T-helper 17 cell (primary cell): ENCODE results near the gene GRM4. TPM values are rescaled to one million over a fixed set of nuclear protein-coding genes. Genes with fewer than 3 reads are reported as not detected.

Experiments
- ATAC-seq: fragments of 150-1000 bp; cut with Tn5 transposase; 2 replicates; pipeline ENCODE4 v1.10.0; 2021; ENCODE audit warnings: mild to moderate bottlenecking, moderate library complexity
- DNase-seq, 3 donors: peaks; one replicate each; pipeline versions ENCODE4 v3.0.0 to v3.0.0-alpha.2; 2020 to 2021
- H3K9me3 ChIP-seq: one replicate; pipeline ENCODE4 v1.7.0; 2013; ENCODE audit warnings: low read length, mild to moderate bottlenecking; ENCODE audit not compliant: control insufficient read depth, poor library complexity, severe bottlenecking
- H3K27ac Mint-ChIP-seq: one replicate; pipeline ENCODE4 v1.8.0; 2022; ENCODE audit warnings: mild to moderate bottlenecking, moderate library complexity, mixed read lengths
- H3K27me3 Mint-ChIP-seq: one replicate; pipeline ENCODE4 v1.8.0; 2022; ENCODE audit warnings: mixed read lengths
- H3K36me3 Mint-ChIP-seq: one replicate; pipeline ENCODE4 v1.8.0; 2022; ENCODE audit warnings: low read depth, mixed read lengths
- H3K4me1 Mint-ChIP-seq: one replicate; pipeline ENCODE4 v1.8.0; 2022; ENCODE audit warnings: mild to moderate bottlenecking, mixed read lengths
- H3K4me3 Mint-ChIP-seq: one replicate; pipeline ENCODE4 v1.8.0; 2022; ENCODE audit warnings: mild to moderate bottlenecking, moderate library complexity, mixed read lengths
- total RNA-seq, 4 donors: library from RNA in 2 of 4; stranded (reverse) in 2 of 4; gene quantifications; one replicate each; pipeline ENCODE4 v1.2.3 and lab custom pipeline; 2022 to 2026

GRM4 gene
- total RNA-seq, 2 donors from 2014 or later = not detected

DNA sequence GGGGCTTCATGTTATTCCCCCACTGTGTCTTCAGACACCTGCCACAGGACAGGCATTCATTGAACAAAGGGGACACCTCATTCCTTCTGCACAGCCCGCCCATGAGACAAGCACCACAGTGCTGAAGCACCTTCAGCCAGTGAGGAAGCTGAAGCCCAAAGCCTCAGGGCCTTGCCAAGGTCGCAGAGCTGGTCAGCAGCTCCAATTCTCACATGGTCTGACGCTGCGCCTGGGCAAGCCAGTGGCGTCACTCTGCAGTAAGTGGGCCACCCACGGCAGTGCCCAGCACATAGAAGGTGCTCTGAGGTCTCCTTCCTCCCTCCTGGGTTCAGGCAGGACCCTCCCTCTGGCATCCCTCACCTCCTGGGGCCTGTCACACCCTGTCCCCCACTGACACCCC lies 43.2 kb downstream of the GRM4 start:
- H3K4me1 Mint-ChIP-seq = no peaks in the 10 kb centered on the region
- no peak for DNase-seq
- no peak for ATAC-seq
- H3K27ac Mint-ChIP-seq = no peak overlapping the region
- no peak overlapping the region for H3K4me3 Mint-ChIP-seq
- peaks cover 50% of the 10 kb centered on the region for H3K27me3 Mint-ChIP-seq
- no peaks in the 10 kb centered on the region for H3K9me3 ChIP-seq
- peaks cover 5% of the 10 kb centered on the region for H3K36me3 Mint-ChIP-seq

DNA sequence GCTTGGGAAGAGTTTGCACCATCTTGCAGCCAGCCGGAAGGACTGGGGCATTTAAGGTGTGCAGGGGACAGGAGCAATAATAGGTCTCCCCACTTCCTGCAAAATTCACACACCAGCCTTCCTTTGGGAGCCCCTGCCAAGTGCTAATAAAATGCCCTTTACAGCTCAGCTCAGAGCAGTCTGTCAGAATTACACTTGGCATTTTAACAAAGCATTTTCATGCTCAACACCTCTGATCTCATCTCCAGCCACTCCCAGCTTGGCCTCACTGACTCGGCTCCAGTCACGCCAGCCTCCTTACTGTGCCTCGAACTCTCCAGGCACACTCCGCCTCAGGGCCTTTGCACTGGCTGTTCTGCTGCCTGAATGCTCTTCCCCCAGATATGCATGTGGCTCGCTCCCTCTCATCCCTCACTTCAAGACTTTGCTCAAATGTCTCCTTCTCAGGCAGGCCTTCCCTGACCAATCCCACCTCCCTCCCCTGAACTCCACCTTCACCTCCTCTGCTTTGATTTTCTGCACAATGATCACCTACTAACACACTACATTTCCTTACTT lies 43.7 kb downstream of the GRM4 start:
- ATAC-seq = no peak
- Mint-ChIP-seq H3K27ac (no peak overlapping the region), H3K4me1 (no peaks in the 10 kb centered on the region), H3K36me3 (peaks cover 5% of the 10 kb centered on the region), H3K4me3 (no peak overlapping the region), H3K27me3 (peaks cover 50% of the 10 kb centered on the region)
- no peaks in the 10 kb centered on the region for H3K9me3 ChIP-seq
- DNase-seq = no peak

DNA sequence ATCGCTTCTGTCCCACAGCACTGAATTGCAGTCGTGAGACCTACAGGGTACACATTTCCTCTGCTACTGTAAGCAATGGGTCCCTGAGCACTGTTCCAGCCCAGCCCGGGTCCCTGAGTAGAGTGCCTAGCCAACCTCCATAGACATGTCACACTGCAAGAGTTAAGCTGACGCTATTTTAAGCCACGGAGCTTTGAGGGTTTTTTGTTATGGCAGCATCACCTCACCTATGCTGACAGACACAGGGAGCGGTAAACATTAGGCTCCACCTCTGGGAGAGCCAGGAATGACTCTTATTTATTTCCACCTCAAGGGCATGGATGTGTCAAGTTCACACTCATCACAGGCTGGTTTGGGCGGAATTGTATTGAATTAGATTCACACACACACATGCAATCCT lies 45.1 kb downstream of the GRM4 start:
- Mint-ChIP-seq H3K36me3 (peaks cover 12% of the 10 kb centered on the region), H3K4me1 (peaks cover 2% of the 10 kb centered on the region), H3K27ac (no peak overlapping the region), H3K27me3 (peaks cover 61% of the 10 kb centered on the region), H3K4me3 (no peak overlapping the region)
- no peak for ATAC-seq
- no peaks in the 10 kb centered on the region for H3K9me3 ChIP-seq
- DNase-seq = no peak

DNA sequence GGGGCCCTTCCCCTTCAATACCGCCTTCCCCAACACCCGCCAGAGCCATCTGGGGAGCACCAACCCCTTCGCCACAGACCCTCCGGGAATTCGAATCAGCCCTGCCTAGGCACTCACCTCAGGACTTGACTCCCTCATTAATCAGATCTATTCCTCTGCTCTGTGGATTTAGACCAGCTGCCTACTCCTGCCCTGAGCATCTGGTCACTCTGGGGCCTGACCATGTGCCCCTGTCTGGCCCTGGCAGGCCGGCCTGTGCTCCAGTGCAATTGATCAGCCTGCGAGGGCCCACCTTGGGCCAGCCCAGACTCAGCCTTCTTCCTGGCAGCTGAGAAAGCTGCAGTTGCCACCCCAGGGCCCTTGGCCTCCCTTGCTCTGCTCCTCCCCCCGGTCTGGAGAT lies 46.0 kb downstream of the GRM4 start:
- peaks cover 65% of the 10 kb centered on the region for H3K27me3 Mint-ChIP-seq
- H3K9me3 ChIP-seq = no peaks in the 10 kb centered on the region
- ATAC-seq = no peak
- peaks cover 12% of the 10 kb centered on the region for H3K36me3 Mint-ChIP-seq
- no peak overlapping the region for H3K27ac Mint-ChIP-seq
- H3K4me1 Mint-ChIP-seq = peaks cover 2% of the 10 kb centered on the region
- H3K4me3 Mint-ChIP-seq = no peak overlapping the region
- no peak for DNase-seq

DNA sequence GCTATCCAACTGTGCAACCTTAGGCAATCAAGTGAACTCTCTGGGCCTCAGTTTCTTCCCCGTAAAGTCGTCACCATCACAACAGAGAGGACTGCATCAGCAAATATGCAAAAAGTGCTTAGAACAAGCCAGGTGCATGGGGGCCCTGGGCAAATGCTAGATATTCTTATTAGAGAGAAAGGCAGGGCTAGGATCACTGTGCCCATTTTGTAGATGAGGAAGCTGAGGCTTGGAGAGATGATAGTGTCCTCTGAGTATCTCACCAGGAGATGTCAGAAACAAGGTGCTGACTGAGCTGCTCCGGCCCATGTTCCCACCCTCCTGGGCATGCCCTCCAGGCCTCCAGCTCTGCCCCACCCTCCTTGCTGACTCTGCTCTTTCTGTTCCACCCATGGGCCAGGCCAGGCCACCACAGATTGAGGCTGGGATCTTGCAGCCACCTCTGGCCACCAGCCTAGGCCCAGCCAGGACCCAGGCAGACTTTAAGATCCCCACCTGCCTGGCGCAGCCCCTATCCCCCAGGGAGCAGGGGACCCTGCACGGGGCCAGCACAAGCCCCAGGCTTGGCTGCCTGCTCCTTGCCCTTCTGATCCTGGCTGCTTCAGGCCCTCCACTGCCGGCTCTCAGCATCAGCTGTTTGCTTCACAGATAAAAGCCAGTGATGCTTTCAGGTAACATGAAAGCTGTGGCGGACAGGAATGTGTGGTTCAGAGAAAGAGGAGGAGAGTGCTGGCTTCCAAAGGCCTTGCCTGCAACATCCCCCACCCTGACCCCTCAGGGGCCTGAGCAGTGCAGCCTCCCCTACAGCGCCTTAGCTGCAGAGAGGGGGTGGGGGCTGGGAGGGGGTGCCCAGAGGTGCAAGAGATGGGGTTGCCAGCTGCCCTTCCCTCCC lies 47.6 kb downstream of the GRM4 start:
- Mint-ChIP-seq H3K27me3 (peaks cover 72% of the 10 kb centered on the region), H3K4me3 (no peak overlapping the region), H3K4me1 (peaks cover 2% of the 10 kb centered on the region), H3K36me3 (peaks cover 12% of the 10 kb centered on the region), H3K27ac (no peak overlapping the region)
- DNase-seq (no peak), ATAC-seq (no peak)
- H3K9me3 ChIP-seq = no peaks in the 10 kb centered on the region

DNA sequence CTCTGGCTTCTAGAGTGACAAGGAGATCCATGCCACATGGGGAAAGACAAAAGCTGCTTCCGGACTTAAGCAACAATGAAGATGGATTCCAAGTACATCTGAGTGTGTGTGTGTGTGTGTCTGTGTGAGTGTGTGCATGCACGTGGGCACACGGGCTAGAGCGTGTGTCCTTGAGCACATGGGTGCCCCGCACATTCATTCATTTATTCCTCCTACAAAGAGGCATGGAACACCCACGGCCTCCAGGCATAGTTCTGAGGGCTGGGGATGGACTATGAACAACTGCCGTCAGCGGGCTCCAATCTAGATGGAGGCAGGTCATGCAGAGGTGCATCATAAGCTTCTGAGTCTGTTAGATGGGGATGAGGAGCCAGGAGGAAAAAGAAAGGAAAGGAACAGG lies 49.1 kb downstream of the GRM4 start:
- Mint-ChIP-seq H3K36me3 (peaks cover 12% of the 10 kb centered on the region), H3K4me1 (peaks cover 2% of the 10 kb centered on the region), H3K4me3 (no peak overlapping the region), H3K27ac (no peak overlapping the region), H3K27me3 (peaks cover 63% of the 10 kb centered on the region)
- no peaks in the 10 kb centered on the region for H3K9me3 ChIP-seq
- DNase-seq = no peak
- no peak for ATAC-seq

DNA sequence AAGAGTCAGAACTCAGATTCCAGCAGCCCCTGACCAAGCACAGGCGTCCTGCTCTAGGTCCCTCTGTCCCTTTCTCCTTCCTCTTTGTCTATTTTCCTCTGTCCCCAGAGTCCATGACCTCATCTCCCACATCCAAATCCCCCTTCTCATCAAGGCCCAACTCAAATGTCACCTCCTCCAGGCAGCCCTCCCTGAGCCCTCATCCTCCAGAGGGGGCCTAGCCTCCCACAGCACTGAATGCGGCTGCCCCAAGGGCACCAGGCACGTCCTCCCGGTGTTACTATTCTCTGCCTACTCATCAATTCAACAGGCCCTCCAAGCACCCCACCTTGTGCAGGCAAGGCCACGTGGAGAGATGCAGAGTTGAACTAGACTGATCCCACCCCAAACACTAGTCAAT lies 49.7 kb downstream of the GRM4 start:
- ATAC-seq = no peak
- no peak for DNase-seq

DNA sequence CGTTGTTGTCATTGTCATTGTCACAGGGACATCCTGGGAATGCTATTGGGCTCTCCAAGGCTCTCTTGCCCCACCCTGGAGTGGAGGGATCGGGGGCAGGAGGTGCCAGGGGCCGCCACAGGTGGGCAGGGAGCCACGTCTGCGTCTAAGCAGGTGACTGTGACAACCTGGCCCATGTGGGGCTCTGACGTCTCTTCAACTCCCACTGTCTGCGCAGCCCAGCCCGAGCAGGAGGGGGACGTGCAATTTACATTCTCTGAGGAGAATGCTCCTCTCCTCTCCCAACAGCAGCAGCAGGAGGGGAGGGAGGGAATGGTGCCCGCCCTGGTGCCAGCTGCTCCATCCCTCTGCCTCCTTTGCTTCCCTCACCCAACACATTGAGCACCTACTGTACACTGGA lies 50.1 kb downstream of the GRM4 start:
- H3K4me1 Mint-ChIP-seq = peaks cover 2% of the 10 kb centered on the region
- DNase-seq = no peak
- no peak overlapping the region for H3K4me3 Mint-ChIP-seq
- no peak for ATAC-seq
- no peak overlapping the region for H3K27ac Mint-ChIP-seq
- no peaks in the 10 kb centered on the region for H3K9me3 ChIP-seq
- peaks cover 57% of the 10 kb centered on the region for H3K27me3 Mint-ChIP-seq
- H3K36me3 Mint-ChIP-seq = peaks cover 12% of the 10 kb centered on the region

More for the DNA sequence above, 49.7 kb downstream of the GRM4 start:
- Mint-ChIP-seq H3K4me3 (no peak overlapping the region), H3K27ac (peak overlapping the region; percentile 53), H3K27me3 (peaks cover 60% of the 10 kb centered on the region), H3K36me3 (peaks cover 12% of the 10 kb centered on the region), H3K4me1 (peaks cover 2% of the 10 kb centered on the region)
- H3K9me3 ChIP-seq = no peaks in the 10 kb centered on the region

DNA sequence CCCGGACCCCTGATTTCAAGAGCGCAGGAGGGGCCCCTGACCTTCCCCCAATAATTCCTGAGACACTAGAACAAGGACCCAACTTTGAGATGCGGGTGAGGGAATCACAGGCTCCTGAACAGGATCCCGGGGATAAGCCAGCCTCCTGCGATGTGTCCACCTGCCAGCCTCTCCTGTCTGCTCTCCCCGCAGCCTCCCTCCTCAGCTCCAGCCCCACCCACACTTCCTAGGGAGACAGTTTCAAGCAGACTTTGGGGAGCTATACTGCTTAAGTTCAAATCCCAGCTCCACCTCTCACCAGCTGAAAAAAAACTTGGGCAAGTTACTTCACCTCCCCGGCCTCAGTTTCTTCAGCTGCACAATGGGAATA lies 50.8 kb downstream of the GRM4 start:
- H3K27me3 Mint-ChIP-seq = peaks cover 51% of the 10 kb centered on the region
- H3K4me3 Mint-ChIP-seq = no peak overlapping the region
- DNase-seq (no peak), ATAC-seq (no peak)
- no peak overlapping the region for H3K27ac Mint-ChIP-seq
- no peaks in the 10 kb centered on the region for H3K9me3 ChIP-seq
- H3K4me1 Mint-ChIP-seq = peaks cover 2% of the 10 kb centered on the region
- H3K36me3 Mint-ChIP-seq = peaks cover 9% of the 10 kb centered on the region

DNA sequence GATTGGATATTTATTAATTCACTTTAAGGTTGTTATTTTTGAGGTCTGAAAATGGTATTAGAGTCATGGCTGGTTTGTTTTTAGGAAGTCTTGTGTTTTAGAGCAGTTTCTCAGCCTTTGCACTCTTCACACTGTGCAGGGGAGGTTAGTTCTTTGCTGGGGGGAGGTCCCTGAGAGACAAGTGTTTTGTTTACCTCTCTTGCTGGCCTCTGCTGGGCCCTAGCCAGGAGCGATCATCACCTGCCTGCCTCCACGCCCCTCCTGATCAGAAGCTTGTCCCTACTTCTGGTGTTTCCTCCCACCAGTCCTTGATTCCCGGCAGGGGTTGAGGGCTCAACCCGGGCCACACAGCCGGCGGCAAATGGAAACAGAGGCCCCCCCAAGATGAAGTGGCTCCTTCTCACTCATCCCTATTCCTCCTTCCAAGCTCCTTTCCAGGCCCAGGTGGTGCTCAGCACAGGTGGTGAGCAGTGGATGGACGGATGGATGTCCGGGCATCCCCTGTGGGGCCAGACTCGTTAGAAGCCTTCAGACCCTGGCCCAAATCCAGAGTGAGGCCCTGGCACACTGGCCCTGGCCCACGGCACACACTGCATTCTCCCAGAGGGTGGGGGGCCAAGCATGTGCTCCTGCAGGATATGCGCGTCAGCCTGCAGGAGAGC lies 51.3 kb downstream of the GRM4 start:
- Mint-ChIP-seq H3K27me3 (peaks cover 46% of the 10 kb centered on the region), H3K4me1 (peaks cover 2% of the 10 kb centered on the region), H3K27ac (no peak overlapping the region), H3K4me3 (no peak overlapping the region), H3K36me3 (peaks cover 9% of the 10 kb centered on the region)
- H3K9me3 ChIP-seq = no peaks in the 10 kb centered on the region
- no peak for ATAC-seq
- DNase-seq = no peak

DNA sequence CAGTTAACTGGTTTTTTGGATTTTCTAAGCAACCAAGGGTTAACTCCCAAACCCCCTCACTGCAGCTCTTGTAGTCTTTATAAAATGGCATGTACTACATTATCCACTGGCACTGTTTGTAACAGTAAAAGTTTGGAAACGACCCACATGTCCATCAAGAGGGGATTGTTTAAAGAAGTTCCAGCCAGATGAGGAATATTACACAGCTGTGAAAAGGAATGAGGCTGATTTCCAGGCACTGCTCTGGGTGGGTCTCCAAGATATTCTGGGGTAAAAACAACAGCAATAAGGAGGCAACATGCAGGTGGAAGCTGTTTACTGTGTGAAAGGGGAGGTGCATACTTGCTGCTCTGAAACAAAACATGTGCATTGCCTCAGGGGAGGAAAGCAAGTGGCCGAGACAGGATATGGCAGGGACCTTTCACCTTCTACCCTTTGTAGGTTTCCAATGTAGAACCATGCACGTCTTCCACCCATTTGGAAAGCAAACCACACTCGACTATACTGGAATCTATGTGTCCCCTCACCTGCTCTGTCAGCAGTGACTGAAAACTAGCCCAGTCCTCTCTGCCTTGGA lies 51.9 kb downstream of the GRM4 start:
- H3K4me3 Mint-ChIP-seq = no peak overlapping the region
- no peak overlapping the region for H3K27ac Mint-ChIP-seq
- H3K4me1 Mint-ChIP-seq = peaks cover 4% of the 10 kb centered on the region
- H3K9me3 ChIP-seq = no peaks in the 10 kb centered on the region
- H3K27me3 Mint-ChIP-seq = peaks cover 44% of the 10 kb centered on the region
- DNase-seq = no peak
- H3K36me3 Mint-ChIP-seq = peaks cover 9% of the 10 kb centered on the region
- no peak for ATAC-seq

DNA sequence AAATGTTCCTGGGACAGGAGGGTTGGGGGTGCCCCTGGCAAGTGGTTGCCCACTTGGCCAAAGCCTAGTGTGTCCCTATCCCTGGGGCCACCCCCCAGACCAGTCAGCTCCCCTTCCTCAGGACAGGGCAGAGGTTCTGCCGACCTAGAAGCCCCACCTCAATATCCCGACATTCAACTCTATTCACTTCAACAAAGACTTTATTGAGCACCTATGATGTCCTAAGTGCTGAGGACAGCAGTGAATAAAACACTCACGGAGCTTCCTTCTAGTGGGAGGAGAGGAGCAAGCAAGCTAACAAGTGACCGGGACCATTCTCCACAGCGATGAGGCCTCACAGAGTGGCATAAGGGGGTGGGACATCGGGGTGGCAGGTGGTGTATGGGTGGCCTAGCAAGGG lies 52.7 kb downstream of the GRM4 start:
- Mint-ChIP-seq H3K27ac (no peak overlapping the region), H3K4me1 (peaks cover 4% of the 10 kb centered on the region), H3K4me3 (no peak overlapping the region), H3K36me3 (peaks cover 9% of the 10 kb centered on the region), H3K27me3 (peaks cover 44% of the 10 kb centered on the region)
- no peaks in the 10 kb centered on the region for H3K9me3 ChIP-seq
- DNase-seq (no peak), ATAC-seq (no peak)

DNA sequence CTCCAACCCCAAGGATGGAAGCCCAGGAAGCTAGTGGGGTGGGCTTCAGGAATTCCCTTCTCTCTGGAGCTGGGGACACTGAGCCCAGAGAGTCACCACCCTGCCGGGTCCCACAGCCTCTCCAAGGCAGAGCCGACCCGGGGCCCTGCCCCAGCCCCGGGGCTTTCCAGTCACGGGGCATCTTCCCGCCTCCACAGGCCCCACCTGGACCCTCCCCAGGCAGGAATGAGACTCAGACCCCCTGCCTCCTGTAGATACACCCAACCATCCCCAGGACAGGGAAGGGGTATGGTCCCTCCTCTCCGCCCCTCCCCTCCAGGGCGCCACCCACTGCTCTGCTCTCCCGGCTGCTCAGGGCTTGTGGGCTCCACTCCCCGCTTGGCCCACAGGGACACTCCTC lies 53.3 kb downstream of the GRM4 start:
- no peaks in the 10 kb centered on the region for H3K9me3 ChIP-seq
- no peak overlapping the region for H3K27ac Mint-ChIP-seq
- peaks cover 4% of the 10 kb centered on the region for H3K4me1 Mint-ChIP-seq
- no peak overlapping the region for H3K4me3 Mint-ChIP-seq
- peaks cover 44% of the 10 kb centered on the region for H3K27me3 Mint-ChIP-seq
- DNase-seq (no peak), ATAC-seq (no peak)
- peaks cover 8% of the 10 kb centered on the region for H3K36me3 Mint-ChIP-seq
